NT2/D1 (cell line): ENCODE results near the gene GOLGB1.

ENCODE experiments used
- SUZ12 ChIP-seq: IDR thresholded peaks from 2 replicates; pipeline ENCODE4 v1.6.1; 2011; ENCODE audit not compliant: insufficient read length, insufficient read depth; ENCODE audit errors: extremely low read depth
- YY1 ChIP-seq: IDR thresholded peaks from 2 replicates; pipeline ENCODE4 v1.6.1; 2011; ENCODE audit not compliant: insufficient read length, insufficient read depth

- TF ChIP-seq YY1 (no peak), SUZ12 (no peak)
Measured at GRCh38 chr3:121752772-121753171, 3.2 kb upstream of the GOLGB1 start.
